Measurements from ENCODE around the gene RBM10.

RBM10 gene

DNA sequence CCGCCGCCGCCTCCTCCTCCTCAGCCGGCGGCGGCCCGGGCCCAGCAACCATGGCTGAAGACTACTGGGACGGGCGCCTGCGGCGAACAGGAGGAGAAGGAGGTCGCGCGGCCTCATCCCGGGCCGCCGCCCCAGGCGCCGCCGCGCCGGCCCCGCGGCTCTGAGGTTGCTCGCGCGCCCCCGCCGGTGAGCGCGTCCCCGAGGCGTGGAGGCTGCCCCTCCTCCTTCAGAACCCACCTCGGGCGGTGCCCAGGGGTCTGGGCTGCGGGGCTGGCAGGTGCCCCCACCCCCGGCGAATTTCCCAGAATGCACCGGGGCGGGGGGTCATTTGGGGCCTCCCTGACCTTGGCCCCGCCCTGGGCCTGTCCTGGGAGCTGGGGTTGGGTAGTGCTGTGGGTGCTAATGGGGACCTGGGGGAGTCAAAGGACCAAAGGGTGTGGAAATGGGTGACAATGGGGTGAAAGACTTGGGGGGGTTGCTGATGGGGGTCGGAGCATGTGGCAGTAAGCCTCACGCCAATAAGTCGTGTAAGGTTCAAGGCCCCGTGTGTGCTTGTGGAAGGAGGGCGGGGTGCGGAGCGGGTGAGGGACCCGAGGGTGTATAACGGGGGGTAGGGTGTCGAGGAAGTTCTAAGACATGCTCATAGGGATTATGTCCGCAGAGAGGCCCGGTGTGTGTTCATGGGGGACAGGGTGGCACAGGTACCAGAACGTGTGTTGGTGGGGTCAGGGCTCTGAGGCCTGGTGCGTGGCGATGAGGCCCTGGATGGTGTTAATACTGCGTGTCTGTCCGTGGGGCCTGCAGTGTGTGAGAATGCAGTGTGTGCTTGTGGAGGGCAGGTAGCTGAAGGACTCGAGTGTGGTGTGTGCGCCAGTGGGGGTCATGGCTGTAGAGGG lies 74.1 kb downstream of the RBM10 start:
- no peak for DNase-seq

DNA sequence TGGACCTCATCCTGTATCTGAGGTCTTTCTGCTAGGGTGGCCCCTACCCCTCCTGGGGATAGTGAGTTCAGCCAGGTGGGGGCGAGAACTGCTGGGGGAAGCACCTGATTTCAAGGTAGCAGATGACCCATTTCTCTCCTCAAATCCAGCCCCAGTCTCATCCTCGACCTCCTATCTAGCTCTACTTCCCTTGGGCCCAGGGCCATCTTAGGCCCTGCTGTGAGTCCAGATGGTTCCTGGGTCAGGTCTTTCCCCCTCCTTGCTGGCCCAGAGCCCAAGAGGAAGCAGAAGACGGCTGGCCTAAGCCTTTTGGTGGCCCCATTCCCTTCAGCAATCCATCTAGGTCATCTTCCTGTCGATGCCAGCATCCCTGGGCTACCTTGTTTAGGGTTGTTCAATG lies 76.7 kb downstream of the RBM10 start:
- DNase-seq, result no peak

DNA sequence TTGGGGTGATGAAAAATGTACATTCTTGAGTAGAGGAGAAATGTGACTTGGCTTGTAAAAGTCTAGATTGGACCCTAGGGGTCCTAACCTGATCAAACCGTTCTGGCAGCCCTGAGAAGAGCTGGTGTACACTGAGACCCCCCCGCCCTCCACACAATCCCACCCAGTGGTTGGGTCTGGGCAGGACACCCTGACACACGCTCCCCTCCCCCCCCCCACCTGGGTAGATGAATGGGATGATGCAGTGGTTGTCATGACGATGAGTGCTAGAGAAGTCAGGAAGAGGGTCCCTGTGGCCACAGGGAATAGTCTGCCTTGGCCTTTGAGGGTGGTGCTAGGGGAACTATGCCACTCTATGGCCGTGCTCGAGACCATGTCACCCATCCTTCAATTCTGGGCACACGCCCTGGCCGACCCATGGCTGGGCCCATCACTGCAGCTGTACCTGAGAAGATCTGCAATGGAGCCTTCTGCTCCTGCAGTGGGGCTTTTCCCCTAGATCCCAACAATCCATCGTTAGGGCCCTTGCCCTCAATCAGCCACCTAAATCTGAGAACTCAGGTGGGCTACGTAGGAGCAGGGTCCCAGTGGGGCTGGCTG lies 77.8 kb downstream of the RBM10 start:
- DNase-seq, result no peak

DNA sequence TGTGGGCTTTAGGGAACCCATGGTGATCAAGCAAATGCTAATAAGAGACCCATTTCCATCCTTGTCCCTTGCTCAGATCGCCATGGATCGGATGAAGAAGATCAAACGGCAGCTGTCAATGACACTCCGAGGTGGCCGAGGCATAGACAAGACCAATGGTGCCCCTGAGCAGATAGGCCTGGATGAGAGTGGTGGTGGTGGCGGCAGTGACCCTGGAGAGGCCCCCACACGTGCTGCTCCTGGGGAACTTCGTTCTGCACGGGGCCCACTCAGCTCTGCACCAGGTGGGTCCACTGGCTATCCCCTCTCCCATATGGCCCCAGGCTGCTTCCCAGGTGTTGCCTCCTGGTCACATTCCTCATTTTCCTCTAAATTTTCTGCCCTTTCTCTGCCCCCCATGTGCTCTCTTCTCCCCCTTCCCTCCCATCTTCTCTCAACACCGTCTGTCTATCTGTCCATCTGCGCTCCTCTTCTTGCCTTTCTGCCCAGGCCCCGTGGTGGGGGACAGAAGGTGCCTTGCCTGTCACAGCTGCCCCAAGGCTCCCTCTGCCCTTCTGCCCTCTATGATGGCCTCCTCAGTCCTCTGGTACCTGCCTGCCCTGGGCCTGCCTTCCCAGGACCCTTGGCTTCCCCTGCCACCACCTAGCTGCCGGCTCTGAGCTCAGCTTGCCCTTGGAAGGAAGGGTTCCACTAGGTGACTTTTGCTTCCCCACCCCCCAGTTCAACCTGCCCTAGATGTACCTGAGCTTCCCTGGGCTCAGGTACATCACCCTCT lies 78.6 kb downstream of the RBM10 start:
- DNase-seq, result no peak

DNA sequence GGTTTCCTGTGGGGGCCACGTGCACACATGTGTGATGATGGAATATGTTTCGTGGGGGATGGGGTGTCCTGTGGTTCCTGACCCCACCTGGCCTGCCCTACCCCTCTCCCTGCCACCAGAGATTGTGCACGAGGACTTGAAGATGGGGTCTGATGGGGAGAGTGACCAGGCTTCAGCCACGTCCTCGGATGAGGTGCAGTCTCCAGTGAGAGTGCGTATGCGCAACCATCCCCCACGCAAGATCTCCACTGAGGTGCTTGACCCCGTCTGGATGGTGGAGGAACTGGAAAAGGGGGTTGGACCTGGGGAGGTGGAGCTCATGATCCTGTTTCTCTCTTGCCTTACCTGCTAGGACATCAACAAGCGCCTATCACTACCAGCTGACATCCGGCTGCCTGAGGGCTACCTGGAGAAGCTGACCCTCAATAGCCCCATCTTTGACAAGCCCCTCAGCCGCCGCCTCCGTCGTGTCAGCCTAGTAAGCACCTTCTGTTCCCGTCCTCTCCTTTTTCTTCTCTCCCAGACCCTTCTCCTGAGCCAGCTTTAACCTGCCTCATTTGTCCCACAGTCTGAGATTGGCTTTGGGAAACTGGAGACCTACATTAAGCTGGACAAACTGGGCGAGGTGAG lies 79.4 kb downstream of the RBM10 start:
- no peak for DNase-seq

DNA sequence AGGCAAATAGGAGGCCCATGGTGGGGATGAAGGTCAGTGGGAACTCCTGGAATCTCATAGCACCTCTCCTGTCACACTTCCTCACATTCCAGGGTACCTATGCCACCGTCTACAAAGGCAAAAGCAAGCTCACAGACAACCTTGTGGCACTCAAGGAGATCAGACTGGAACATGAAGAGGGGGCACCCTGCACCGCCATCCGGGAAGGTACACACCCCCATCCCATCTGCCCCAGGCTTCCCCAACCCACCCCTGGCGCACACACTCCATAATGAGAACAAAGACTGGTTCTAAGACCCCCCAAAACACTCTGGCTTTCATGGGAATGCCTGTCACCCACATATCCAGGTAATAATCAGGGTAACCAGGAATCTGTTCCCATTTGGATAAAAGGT lies 79.9 kb downstream of the RBM10 start:
- no peak for DNase-seq

DNA sequence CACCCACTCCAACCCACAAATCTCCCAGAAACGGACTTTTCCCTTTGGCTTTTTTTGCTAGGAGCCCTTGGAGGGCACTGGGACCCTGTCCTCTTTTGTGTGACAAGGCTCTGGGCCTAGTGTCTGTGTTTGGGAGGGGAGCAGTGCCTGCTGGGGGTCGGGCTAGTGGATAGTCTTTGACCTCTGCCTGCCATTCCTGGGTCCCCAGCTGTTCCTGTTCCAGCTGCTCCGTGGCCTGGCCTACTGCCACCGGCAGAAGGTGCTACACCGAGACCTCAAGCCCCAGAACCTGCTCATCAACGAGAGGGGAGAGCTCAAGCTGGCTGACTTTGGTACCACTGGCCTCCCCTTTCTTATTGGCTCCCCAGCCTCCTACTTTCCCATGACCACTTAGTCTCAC lies 81.0 kb downstream of the RBM10 start:
- DNase-seq, result no peak

DNA sequence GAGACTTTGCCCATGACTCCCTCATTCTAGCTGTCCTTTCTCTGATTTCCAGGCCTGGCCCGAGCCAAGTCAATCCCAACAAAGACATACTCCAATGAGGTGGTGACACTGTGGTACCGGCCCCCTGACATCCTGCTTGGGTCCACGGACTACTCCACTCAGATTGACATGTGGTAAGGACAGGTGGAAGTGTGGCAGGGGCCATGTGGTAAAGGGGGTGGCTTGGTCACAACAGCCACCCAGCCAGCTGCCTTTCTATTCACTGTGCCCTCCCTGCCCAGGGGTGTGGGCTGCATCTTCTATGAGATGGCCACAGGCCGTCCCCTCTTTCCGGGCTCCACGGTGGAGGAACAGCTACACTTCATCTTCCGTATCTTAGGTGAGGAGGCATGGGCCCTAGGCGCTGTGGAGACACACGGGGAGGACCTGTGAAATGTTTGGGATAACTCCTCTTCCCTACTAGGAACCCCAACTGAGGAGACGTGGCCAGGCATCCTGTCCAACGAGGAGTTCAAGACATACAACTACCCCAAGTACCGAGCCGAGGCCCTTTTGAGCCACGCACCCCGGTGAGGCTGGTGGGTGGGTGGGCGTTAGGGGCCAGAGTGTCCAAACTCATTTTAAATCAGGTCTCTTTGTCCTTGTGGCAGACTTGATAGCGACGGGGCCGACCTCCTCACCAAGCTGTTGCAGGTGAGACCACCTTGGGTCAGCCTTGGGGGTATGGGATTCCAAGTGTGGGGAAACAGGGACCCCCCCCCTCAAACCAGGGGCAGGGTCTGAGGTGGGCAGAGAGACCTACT lies 81.7 kb downstream of the RBM10 start:
- DNase-seq, result no peak

DNA sequence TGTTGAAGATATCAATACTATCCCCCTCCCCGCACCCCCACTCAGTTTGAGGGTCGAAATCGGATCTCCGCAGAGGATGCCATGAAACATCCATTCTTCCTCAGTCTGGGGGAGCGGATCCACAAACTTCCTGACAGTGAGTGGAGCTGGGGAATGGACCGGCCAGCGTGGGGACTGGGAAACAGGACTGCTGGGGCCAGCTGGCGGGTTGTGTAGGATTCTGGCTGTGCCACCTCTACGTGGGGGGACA lies 82.2 kb downstream of the RBM10 start:
- DNase-seq, result no peak

DNA sequence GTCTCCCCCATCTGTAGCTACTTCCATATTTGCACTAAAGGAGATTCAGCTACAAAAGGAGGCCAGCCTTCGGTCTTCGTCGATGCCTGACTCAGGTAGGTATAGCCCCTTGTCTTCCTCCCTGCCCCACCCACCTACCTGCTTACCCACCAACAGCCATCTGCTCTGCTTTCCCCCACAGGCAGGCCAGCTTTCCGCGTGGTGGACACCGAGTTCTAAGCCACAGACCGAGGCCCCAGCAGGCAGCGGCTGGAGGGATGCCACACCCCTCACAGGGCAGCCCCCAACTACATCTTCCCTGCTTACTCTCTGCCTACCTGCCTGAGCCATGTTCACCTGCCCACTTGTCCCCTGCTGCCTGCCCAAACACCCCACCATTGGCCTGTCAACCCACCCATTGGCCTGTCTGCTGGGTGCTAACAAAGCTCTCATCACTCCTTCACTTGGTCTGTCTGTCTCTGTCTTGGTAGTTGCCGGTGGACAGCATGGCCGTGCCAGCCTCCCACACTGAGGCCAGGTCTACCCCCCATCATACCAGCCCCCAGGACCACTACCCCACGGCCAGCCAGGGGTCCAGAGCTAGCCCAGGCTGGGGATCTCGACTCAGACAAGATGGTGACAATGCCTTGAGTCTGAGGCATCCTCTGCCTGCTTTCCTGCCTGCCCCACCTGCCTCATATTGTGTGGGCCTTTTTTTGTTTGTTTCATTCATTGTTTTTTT lies 83.7 kb downstream of the RBM10 start:
- no peak for DNase-seq

DNA sequence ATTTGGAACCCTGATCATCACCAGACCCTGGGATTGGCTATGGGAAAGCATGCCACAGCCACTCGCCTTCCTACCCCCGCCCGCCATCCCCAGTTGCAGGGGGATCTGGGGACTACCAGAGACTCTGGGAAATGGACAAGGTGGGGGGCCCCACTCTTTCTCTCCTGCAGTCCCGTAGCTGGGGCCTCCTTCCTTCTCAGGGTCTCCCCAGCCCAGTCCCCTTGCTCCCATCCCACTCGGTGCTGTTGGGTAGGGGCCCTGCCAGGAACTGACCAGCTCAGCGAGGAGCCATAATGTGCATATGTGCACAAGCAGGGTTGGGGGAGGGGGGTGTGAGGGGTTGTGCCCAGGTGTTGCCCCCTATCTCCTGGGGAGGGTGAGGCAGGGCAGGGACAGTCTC lies 84.4 kb downstream of the RBM10 start:
- no peak for DNase-seq

DNA sequence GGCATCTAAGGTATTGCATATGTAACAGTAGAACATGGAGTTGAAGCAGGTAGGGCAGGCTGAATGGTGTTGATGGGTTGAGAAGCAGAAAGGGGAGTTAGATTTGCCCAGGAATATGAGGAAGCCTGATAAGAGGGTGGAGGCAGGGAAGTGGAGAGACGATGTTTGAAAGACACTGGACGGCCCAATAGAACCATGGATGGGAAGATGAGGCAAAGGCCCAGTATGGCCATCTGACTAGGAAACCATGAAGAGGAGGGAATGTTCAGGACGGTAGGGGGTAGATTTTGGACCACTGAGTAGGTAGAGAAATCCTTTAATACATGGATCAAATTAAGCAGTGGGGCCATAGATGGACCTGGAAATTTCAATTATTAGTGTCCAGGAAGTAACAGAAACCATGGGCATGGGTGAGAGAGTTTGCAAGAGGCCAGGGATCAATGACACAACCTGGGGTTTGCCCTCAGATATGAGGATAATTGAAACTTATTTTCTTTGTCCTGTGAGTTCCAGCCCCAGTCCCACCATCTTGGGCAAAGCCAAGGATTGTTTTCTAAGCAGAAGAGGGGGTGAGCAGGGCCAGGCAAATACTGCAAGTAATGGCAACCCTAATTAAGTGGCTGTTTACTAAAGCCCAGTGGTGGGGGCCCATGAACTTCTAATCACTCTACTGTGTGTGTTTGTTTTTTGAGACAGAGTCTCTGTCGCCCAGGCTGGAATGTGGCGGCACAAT lies 85.3 kb downstream of the RBM10 start:
- no peak for DNase-seq

DNA sequence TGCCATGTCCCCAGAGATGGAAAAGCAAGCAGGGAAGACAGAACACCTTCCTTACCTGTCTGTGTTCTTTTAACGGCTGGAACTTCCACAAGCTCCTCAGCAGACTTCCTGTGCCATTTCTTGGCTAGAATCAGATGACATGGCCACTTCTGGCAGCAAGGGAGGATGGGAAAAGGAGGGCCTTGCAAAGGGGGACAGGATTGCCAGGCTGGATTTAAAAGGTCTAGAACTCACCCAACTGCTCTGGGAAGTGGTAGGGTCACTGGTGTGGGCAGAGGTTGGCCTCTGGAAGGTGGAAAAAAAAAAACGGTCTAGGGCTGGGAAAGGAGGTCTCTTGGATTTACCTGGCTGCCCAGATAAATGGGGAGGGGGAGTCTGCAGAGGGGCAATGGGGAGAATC lies 86.1 kb downstream of the RBM10 start:
- no peak for DNase-seq

DNA sequence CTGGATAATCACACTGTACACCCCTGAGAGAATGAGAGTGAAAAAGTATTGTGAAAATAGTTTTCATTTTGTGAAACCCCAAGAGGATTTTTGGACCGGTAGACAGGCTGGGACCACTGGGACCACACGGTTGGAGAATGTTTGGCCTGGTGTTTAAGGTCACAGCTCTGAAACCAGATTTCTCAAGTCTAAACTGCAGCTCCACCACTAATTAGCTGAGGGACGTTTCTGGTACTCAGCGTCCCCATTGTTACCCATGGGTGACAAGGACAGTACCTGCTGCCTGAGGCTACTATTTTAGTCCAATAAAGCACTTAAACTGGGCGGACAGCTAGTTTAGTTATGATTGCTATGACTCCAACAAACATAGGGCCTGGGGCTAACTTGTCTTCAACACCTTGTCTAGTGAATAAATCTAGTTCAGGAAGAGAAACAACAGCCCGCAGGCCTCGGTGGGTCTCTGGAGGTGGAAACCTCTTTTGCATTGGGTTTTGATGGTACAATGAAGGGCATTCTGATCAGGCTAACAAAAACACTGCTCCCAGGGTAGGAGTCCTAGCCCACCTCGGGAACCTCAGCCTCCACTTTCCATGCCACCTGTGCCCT lies 87.3 kb downstream of the RBM10 start:
- DNase-seq, result no peak

DNA sequence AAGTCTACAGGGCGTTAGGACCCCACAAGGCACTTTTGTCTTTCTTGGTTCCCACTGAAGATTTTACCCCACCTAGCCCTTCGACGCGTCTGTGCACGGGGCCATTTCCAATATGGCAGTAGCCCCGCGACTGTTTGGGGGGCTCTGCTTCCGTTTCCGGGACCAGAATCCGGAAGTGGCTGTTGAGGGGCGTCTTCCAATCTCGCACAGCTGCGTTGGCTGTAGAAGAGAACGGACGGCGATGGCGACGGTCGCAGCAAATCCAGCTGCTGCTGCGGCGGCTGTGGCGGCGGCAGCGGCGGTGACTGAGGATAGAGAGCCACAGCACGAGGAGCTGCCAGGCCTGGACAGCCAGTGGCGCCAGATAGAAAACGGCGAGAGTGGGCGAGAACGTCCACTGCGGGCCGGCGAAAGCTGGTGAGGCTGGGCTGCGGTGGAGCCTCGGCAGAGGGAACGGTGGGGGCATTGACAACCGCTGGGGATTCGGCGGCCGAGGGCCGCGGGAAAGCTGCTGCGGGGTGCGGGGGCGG lies 87.8 kb downstream of the RBM10 start, which contains the start of gene USP11:
USP11 (plus strand) TSS at position 207 of the 530 bp plus-strand sequence; CDS start at position 242, 35 bp downstream.
- DNase-seq, result peak; percentile 60

DNA sequence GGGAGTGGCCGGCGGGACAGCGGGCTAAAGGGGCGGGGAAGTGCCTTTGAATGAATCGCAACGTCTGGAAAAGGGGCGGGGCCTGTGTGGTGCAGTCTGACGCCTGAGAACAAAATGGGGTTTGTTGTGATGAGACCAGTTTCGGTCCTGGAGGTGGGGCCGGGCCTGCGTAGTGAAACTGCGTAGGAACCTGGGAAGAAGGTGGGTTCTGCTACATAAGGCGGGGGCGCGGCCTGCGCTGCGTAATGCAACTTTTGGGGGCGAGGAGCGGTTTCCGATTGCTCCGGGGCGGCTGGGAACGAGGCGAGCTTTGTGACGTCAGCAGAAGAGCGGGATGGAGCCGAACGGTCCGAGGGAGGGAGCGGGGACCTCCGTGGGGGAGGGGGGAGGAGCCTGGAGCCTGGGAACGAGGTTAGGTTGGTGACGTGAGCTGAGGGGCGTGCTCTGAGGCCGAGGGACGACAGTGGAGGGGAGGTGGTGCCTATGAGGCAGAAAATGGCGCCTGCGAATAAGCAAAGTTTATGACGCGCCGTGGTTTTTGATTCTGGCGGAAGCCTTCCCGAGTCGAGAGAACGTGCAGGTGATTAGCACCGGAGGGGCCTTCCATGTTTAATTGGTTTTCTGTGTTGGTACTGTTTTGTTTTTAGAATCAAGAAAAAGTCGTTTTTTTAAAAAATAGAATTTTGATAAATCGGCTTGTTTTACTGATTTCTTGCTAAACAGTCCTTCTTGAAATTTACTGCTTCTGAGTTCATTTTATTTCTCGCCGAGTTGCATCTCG lies 88.5 kb downstream of the RBM10 start:
- DNase-seq, result peak; percentile 95

DNA sequence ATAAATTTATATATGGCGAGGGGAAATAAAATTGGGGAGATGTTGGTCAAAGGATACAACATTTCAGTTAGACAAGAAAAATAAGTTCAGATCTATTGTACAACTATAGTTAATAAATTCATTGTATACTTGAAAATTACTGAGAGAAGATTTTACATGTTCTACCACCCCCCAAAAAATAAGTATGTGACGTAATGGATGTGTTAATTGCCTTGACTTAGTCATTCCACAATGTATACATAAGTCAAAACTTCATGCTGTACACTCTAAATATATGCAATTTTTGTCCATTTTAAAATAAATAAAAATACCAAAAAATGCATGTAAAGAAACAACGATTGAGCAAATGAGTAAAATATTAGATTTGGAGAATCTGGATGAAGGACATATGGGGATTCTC lies 89.6 kb downstream of the RBM10 start:
- DNase-seq, result no peak

DNA sequence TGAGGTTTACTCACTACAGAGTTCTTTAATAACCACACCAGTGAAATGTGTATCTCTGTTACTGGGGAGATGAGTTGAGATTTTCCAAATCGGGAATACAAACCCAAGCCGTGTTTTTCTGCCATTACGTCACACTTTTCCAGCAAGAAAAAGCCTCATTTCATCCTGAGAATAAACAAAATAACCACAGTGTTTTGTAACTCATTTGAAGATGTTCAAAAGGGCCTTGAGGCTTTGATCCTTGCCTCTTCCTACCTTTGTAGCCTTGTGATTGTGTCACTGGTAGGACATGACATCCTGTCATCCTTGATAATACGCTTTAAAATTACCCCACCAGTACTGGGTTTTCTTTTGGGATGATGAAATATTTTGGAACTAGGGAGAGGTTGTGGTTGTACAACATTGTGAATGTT lies 90.7 kb downstream of the RBM10 start:
- no peak for DNase-seq

Measured in fibroblast of upper back skin (primary cell).